Upper lobe of left lung (tissue), 6 donors: Measurements from ENCODE around the gene UXS1. TPM values are rescaled to one million over a fixed set of nuclear protein-coding genes. Genes with fewer than 3 reads are reported as not detected.

Experiments
- ATAC-seq, 2 donors: fragments of 200-7000 bp; cut with Tn5 transposase; one replicate each; pipeline ENCODE4 v1.9.1; 2022; ENCODE audit warnings: mild to moderate bottlenecking in 2 of 2, moderate library complexity in 2 of 2; ENCODE audit not compliant: low FRiP score in 2 of 2
- DNase-seq, 2 donors: peaks; one replicate each; pipeline ENCODE4 v3.0.0-alpha.2; 2019 to 2020
- H3K27ac ChIP-seq, 4 donors: fragments of 200-600 bp; sonication (generic); one replicate each; pipeline ENCODE4 v1.5.1; 2016 to 2019
- H3K27me3 ChIP-seq, 4 donors: fragments of 200-600 bp; sonication (generic); one replicate each; pipeline ENCODE4 v1.5.1; 2017 to 2019
- H3K36me3 ChIP-seq, 4 donors: fragments of 200-600 bp; sonication (generic); one replicate each; pipeline ENCODE4 v1.5.1; 2016 to 2019
- H3K4me1 ChIP-seq, 4 donors: fragments of 200-600 bp; sonication (generic); one replicate each; pipeline ENCODE4 v1.5.1; 2018 to 2019
- H3K4me3 ChIP-seq, 4 donors: fragments of 200-600 bp; sonication (generic); one replicate each; pipeline ENCODE4 v1.5.1; 2017 to 2019; ENCODE audit warnings: mild to moderate bottlenecking in 2 of 4, moderate library complexity in 1 of 4
- H3K9me3 ChIP-seq, 4 donors: fragments of 200-600 bp; sonication (generic); one replicate each; pipeline ENCODE4 v1.5.1; 2018 to 2019
- EP300 ChIP-seq, 4 donors: sonication (generic); formaldehyde crosslinking; IDR thresholded peaks; one replicate each; pipeline ENCODE4 v1.5.1; 2017; ENCODE audit warnings: antibody characterized with exemption in 4 of 4, control low read depth in 2 of 4
- POLR2A ChIP-seq, 4 donors: fragments of 450-650 bp; IDR thresholded peaks; one replicate each; pipeline ENCODE4 v1.5.1; 2016 to 2017; ENCODE audit warnings: antibody characterized with exemption in 4 of 4, mild to moderate bottlenecking in 2 of 4
- POLR2AphosphoS5 ChIP-seq, 2 donors: sonication (generic); formaldehyde crosslinking; IDR thresholded peaks; one replicate each; pipeline ENCODE4 v1.5.1; 2017; ENCODE audit warnings: antibody characterized with exemption in 2 of 2
- WGBS, 2 donors: methylation state at CpG; one replicate each; pipeline ENCODE4 v1.1.5; 2017 to 2018; 5-methylcytosine and 5-hydroxymethylcytosine counted together
- total RNA-seq, 6 donors: library from RNA; depleted of rRNA in 4 of 6; stranded (reverse); fragments of >200 nt in 4 of 6; gene quantifications; one replicate each; pipeline versions ENCODE4 v1.1.0 to v1.2.1, GENCODE V29; 2016 to 2021
- TF ChIP-seq, protein P1 (sequence below), 6 experiments: fragments of 450-650 bp in 4 of 6; fragments of 200-600 bp in 2 of 6; sonication (generic) in 2 of 6; IDR thresholded peaks; one replicate each; pipeline ENCODE4 v1.5.1; 2016 to 2019; ENCODE audit warnings: antibody characterized with exemption in 6 of 6
- donor health status: DM: no; HTN: no; CAD: no; lungs with moderate emphysema.
- donor health status: DM: no; HTN: yes; CAD: no; lungs with severe emphysema.

UXS1 gene
- total RNA-seq, 6 donors from 2014 or later, result 53.1 to 183 (median 93.5) TPM

DNA sequence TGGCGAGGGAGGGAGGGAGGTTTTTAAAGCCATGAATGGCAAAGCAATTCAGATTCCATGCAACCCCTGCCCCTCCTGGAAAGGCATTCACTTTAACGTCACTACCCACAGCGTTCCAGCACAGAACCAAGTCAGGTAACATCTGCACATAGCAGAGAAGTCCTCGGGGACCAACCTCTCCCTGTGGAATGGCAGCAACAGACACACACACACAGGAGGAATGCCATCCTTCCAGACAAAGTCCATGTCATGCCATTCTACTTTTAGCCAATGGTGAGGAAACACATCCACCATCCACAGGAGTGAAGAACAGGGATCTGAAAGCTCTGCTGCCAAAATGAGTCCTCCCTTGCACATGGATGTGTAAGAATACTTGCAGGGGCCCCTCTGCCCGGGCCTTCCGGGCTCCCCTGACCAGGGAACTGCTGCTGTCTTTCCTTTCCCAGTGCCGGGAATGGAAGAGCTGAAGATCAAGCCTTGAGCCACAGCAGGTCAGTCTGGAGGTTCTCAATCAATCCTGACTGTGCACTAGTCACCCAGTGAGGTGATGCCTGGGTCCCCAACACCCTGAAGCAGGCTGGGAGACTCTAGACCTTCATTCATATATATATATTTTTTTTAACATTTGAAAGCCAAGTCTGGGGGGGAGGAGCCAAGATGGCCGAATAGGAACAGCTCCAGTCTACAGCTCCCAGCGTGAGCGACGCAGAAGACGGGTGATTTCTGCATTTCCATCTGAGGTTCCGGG lies 63.7 kb downstream of the UXS1 start:
- Histone ChIP-seq H3K36me3 (peaks cover 0 to 8% (median 2%) of the 10 kb centered on the region in 4 donors), H3K27me3 (no peaks in the 10 kb centered on the region), H3K27ac (peak overlapping the region; percentile 5 to 69 (median 47)), H3K9me3 (no peaks in the 10 kb centered on the region), H3K4me3 (peak overlapping the region in 3 of 4 donors; percentile 12 to 25 (median 21)), H3K4me1 (peaks cover 0 to 3% (median 0%) of the 10 kb centered on the region in 4 donors)
- no peak for TF ChIP-seq POLR2A (IDR thresholded peaks at IDR 0.05)
- TF ChIP-seq POLR2AphosphoS5 (IDR thresholded peaks at IDR 0.05), result no peak
- TF ChIP-seq EP300 (IDR thresholded peaks at IDR 0.05), result no peak
- TF ChIP-seq, protein P1, sequence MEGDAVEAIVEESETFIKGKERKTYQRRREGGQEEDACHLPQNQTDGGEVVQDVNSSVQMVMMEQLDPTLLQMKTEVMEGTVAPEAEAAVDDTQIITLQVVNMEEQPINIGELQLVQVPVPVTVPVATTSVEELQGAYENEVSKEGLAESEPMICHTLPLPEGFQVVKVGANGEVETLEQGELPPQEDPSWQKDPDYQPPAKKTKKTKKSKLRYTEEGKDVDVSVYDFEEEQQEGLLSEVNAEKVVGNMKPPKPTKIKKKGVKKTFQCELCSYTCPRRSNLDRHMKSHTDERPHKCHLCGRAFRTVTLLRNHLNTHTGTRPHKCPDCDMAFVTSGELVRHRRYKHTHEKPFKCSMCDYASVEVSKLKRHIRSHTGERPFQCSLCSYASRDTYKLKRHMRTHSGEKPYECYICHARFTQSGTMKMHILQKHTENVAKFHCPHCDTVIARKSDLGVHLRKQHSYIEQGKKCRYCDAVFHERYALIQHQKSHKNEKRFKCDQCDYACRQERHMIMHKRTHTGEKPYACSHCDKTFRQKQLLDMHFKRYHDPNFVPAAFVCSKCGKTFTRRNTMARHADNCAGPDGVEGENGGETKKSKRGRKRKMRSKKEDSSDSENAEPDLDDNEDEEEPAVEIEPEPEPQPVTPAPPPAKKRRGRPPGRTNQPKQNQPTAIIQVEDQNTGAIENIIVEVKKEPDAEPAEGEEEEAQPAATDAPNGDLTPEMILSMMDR (IDR thresholded peaks at IDR 0.05), result no peak
- WGBS, 2 donors, result 71 to 91% methylated on average over 11 to 13 of the region's 13 CpGs
- DNase-seq (no peak), ATAC-seq (peak in 1 of 2 donors; percentile 62)

DNA sequence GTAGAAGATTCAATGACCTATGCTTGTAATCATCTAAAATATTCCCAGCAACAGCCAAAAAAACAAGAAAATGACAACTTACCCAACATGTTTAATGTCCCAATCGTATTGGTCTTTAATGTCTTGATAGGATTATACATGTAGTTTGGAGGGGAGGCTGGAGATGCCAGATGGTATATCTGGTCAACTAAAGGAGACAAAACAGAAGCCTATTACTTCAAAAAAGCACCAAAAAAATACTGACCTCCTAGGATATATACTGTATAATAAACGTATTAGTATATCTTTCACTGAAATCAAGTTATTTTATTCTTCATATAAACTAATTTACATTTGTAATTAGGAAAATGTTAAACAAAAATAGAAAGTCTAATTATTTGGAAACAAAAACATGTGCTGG lies 64.5 kb downstream of the UXS1 start:
- H3K27me3 ChIP-seq, result no peaks in the 10 kb centered on the region
- WGBS, 2 donors, result 86 to 88% methylated on average over 2 of the region's 2 CpGs
- no peak overlapping the region for H3K27ac ChIP-seq
- H3K9me3 ChIP-seq, result no peaks in the 10 kb centered on the region
- peaks cover 0 to 14% (median 4%) of the 10 kb centered on the region in 4 donors for H3K36me3 ChIP-seq
- no peak for ATAC-seq
- no peak for TF ChIP-seq POLR2A (IDR thresholded peaks at IDR 0.05)
- TF ChIP-seq POLR2AphosphoS5 (IDR thresholded peaks at IDR 0.05), result no peak
- TF ChIP-seq EP300 (IDR thresholded peaks at IDR 0.05), result no peak
- TF ChIP-seq, protein P1 (IDR thresholded peaks at IDR 0.05), result no peak
- no peak overlapping the region for H3K4me3 ChIP-seq
- no peak for DNase-seq
- peaks cover 0 to 9% (median 0%) of the 10 kb centered on the region in 4 donors for H3K4me1 ChIP-seq

DNA sequence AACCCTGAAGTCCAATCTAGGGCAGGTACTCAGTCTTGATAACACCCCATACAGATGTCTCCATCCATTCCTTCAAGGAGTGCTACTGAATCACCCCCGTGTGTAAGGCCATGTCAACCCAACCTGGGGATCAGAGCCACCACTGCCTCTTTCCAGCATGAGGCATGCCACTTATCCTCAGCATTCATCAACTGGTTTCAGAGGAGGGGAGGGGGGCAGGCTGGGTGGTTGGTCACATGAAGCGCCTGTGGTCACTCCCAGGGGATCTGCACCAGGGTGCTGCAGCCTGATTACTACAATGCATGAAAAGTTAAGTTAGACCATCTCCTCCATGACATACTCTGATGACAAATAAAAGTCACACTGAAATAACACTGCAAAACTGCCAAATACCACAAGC lies 65.0 kb downstream of the UXS1 start:
- WGBS, 2 donors, result 83 to 100% methylated on average over 2 of the region's 2 CpGs

DNA sequence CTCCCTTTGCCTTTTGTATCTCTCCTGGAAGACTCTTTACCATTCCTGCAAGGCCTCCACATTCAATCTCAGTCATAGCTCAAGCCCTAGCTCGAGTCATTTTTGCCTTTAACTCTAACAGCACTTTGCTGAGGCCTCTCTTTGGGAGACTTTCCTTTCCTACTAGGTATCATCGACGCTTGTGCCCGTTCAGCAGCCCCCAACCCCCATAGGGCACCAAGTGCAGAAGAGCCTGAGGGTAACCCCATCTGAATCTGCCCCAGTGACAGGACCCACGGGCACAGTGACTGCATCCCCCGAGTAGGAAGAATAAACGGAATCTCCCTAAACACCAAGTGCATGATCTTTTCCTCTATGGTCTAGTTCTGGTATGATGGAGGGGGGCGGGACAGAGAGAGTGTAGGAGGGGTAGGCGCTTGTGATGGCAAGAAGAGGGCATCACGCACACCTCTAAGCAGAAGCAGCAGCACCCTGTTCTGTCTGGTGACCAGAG lies 66.3 kb downstream of the UXS1 start:
- Histone ChIP-seq H3K4me1 (peaks cover 0 to 9% (median 0%) of the 10 kb centered on the region in 4 donors), H3K27me3 (no peaks in the 10 kb centered on the region), H3K4me3 (no peak overlapping the region), H3K27ac (no peak overlapping the region), H3K36me3 (peaks cover 0 to 25% (median 4%) of the 10 kb centered on the region in 4 donors), H3K9me3 (no peaks in the 10 kb centered on the region)
- TF ChIP-seq, protein P1 (IDR thresholded peaks at IDR 0.05), result no peak
- no peak for TF ChIP-seq POLR2A (IDR thresholded peaks at IDR 0.05)
- no peak for TF ChIP-seq EP300 (IDR thresholded peaks at IDR 0.05)
- no peak for TF ChIP-seq POLR2AphosphoS5 (IDR thresholded peaks at IDR 0.05)
- ATAC-seq (no peak), DNase-seq (no peak)
- 93 to 96% methylated on average over 10 of the region's 10 CpGs for WGBS, 2 donors

More for the DNA sequence above, 65.0 kb downstream of the UXS1 start:
- Histone ChIP-seq H3K4me3 (no peak overlapping the region), H3K4me1 (peaks cover 0 to 9% (median 0%) of the 10 kb centered on the region in 4 donors), H3K36me3 (peaks cover 0 to 18% (median 4%) of the 10 kb centered on the region in 4 donors), H3K9me3 (no peaks in the 10 kb centered on the region), H3K27ac (no peak overlapping the region), H3K27me3 (no peaks in the 10 kb centered on the region)
- no peak for TF ChIP-seq POLR2A (IDR thresholded peaks at IDR 0.05)
- no peak for TF ChIP-seq POLR2AphosphoS5 (IDR thresholded peaks at IDR 0.05)
- no peak for TF ChIP-seq EP300 (IDR thresholded peaks at IDR 0.05)
- TF ChIP-seq, protein P1 (IDR thresholded peaks at IDR 0.05), result no peak
- DNase-seq, result no peak
- no peak for ATAC-seq
